CD4-positive, alpha-beta T cell treated with Interleukin-10 for 1 hour (primary cell): ENCODE results near the gene FHAD1.
"Not testable (repeated sequence)": the region's sequence is repeated elsewhere in the genome, so short reads cannot be mapped to it uniquely, and the experiment has no call there.

Experiments
- DNase-seq: peaks from one replicate; pipeline ENCODE4 v3.0.0-alpha.2; 2020

FHAD1 gene

DNA sequence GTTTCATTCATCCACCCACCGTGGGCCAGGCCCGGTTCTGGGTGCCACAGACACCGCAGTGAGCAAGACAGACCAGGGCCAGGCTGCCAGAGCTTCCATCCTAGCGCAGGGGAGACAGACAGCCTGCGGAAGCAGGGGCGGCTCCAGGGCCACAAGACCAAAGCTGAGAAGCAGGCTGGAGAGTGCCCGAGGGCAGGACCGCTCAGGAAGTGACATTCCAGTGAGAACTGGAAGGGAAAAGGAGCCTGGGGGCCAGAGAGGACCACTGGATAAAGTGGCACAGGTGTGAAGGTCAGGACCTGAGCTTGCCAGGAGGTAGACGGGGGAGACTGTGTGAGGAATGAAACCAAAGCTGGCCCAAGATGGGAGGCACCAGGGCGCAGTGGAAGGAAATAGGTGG lies 103.1 kb downstream of the FHAD1 start:
- DNase-seq = no peak

- no peak for DNase-seq
Observed at GRCh38 chr1:15350551-15351200, 103.7 kb downstream of the FHAD1 start.

DNA sequence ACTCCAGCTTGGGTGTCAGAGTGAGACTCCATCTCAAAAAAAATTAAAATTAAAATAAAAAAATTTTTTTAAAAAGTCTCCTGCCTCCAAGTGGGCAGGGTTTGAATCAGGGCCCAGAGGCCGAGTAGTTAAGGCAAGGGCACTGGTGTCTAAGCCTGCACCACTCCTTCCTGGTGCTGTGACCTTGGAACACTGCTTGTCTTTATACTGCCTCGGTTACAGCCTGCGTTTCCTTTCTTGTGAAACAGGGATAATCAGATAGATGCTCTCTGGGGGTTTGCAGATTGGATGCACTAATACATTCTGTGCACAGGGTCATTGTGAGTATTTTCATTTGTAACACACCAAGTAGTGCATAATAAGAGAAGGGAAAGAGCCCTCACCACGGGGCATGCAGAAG lies 104.3 kb downstream of the FHAD1 start:
- no peak for DNase-seq

GRCh38 chr1:15352128-15352957 lies 105.3 kb downstream of the FHAD1 start:
- DNase-seq = peak; percentile 48

- DNase-seq = no peak
Observed at GRCh38 chr1:15353839-15354579, 107.0 kb downstream of the FHAD1 start.

GRCh38 chr1:15354580-15354965 lies 107.5 kb downstream of the FHAD1 start:
- no peak for DNase-seq

GRCh38 chr1:15355968-15356625 lies 109.1 kb downstream of the FHAD1 start:
- no peak for DNase-seq

DNA sequence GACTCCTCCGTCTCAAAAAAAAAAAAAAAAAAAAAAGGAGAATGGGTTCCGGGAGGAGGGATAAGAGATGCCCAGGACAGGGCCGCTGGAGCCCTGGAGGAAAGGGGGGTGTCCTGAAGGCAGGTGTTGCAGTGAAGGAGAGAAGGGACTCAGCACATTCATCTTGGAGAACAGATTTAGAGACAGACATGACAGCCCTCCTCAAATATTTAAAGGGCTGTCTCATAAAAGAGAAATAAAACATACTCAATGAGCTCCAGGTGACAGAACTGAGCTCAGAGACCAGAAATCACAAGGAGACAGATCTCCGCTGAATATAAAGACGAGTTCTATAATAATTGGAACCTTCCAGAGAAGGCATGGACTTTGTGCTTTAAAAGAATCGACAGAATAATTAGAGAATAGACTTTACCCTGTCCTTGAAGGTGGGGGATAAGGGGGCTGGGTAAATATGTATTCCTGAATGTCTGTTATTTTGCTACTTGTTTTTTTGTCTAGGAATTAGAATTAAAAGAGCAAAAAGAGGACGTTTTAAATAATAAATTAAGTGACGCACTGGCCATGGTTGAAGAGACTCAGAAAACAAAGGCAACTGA lies 110.7 kb downstream of the FHAD1 start:
- DNase-seq = no peak

DNA sequence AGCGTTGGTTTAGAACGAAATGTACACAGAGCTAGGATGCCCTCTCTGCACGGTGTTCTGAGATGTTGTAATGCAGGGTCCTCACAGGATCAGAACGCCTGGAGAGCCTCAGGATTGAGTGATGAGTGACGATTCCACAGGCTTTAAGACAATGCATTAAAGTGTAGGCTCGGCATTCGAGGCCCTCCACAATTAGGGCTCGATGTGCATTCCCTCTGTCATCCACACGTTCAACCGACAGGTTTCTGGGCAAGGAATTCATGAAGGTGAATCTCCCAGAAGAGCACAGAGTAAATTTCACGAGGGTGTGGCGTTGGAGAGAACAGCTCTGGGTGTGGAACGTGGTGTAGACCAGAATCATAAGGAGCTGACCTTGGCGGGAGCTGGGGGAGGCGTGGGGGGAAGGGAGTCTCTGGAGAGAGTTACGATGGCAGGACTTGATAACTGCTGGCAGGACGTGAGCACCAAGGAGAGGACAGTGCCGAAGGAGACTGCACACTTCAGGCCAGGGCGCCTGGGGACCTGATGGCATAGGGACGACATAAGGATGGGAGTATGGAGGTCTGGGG lies 111.6 kb downstream of the FHAD1 start:
- no peak for DNase-seq

GRCh38 chr1:15360700-15361099 lies 113.7 kb downstream of the FHAD1 start:
- no peak for DNase-seq

DNA sequence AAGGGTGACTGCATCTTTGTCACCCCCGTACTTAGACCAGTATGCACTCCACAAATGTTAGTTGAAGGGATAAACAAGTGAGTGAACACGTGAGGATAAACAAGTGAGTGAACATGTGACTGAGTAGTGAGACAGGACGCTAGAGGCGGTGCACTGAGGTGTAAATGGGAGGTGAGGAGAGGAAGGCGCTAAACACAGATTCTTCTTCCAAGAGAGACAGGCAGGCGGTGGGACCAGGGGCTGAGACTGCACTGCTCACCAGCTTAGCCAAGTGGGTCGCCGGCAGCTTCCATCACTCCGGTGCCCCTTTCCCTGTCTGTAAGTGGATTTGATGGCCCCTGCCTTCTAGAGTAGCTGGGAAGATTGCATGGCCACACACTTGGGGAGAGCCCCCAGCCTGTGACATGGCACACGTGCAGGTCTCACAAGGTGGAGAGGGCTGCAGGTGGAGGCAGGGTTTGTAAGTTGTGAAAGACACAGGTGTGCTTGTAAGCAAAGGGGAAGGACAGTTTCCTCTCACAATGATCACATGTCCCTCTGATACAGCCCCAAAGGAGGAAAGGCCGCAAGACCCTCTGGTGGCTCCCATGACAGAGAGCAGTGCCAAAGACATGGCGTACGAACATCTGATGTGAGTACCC lies 115.2 kb downstream of the FHAD1 start:
- no peak for DNase-seq

- no peak for DNase-seq
Observed at GRCh38 chr1:15362737-15363128, 115.7 kb downstream of the FHAD1 start.

GRCh38 chr1:15364740-15365139 lies 117.7 kb downstream of the FHAD1 start:
- DNase-seq = no peak

GRCh38 chr1:15368888-15369287 lies 121.9 kb downstream of the FHAD1 start:
- DNase-seq = no peak

GRCh38 chr1:15370268-15370667 lies 123.2 kb downstream of the FHAD1 start:
- no peak for DNase-seq

DNA sequence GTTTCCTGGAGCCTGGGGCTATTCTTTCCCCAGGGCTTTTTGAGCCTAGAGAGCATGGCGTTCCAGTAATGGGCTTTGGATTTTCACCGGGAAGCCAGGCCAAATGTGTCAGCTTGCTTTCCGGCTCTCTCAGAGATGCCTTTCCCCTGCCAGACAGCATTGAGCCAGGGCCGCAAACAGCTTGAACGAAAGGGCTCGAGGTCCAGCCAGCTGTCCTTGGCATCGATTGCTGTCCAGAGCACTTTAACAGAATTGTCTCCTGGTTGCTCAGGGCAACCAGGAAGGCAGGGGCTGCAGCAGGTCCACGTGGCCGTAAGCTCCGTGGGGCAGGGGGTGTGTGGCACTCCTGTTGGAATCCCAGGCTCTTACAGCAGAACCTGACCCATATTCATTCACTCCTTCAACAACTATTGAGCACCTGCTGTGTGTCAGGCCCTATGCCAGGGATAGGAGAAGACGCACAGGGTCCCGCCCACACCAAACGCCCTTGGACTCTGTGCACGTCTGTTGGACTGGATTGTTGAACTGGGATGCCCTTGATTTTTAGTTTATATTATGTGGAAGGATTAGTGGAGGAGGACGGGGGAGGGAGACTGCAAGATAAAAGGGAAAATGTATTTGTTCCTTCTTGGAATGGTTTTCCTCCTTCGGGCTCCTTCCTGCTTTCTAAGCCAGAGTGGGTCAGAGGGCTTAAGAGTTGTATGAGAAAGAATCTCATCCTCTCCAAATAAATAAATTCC lies 123.9 kb downstream of the FHAD1 start:
- DNase-seq = no peak

- no peak for DNase-seq
Observed at GRCh38 chr1:15371610-15372545, 124.9 kb downstream of the FHAD1 start.

DNA sequence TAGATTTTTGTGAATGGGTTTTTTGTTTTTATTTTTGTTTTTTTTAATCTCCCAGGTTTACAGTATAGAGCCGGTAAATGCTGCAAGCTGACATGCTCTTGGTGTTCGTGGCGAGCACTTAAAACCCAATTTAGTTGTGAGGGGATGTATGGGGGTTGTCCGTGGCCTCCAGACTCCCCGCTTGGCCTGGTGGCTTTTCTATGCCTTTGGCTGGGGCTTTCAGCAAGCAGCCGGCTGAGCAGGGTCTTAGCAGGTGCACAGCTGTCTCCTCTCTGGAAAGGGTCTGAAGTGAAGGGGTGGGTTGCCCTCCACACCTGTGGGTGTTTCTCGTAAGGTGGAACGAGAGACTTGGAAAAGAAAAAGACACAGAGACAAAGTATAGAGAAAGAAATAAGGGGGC lies 131.7 kb downstream of the FHAD1 start:
- DNase-seq = no peak

DNA sequence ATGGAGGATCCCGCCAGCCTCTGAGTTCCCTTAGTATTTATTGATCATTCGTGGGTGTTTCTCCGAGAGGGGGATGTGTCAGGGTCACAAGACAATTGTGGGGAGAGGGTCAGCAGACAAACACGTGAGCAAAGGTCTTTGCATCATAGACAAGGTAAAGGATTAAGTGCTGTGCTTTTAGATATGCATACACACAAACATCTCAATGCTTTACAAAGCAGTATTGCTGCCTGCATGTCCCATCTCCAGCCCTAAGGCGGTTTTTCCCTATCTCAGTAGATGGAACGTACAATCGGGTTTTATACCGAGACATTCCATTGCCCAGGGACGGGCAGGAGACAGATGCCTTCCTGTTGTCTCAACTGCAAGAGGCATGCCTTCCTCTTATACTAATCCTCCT lies 132.1 kb downstream of the FHAD1 start:
- DNase-seq = not testable (repeated sequence)
